H9 (cell line): ENCODE measurements around the gene PCDHGC3. TPM values are rescaled to one million over a fixed set of nuclear protein-coding genes. Genes with fewer than 3 reads are reported as not detected.

Experiments used
- DNase-seq: peaks from one replicate; pipeline ENCODE4 v3.0.0-alpha.2; 2017
- H2AFZ ChIP-seq: one replicate; pipeline ENCODE4 v1.6.1; 2013; ENCODE audit warnings: mild to moderate bottlenecking, low read length, control low read depth, moderate library complexity
- H2AK5ac ChIP-seq: 2 replicates; pipeline ENCODE4 v1.6.1; 2013; ENCODE audit warnings: low read length, control low read depth, mixed read lengths; ENCODE audit not compliant: insufficient read length
- H2BK120ac ChIP-seq: one replicate; pipeline ENCODE4 v1.6.1; 2013; ENCODE audit warnings: low read depth, mild to moderate bottlenecking, low read length, control low read depth, inconsistent platforms; ENCODE audit not compliant: poor library complexity, severe bottlenecking
- H2BK12ac ChIP-seq: 2 replicates; pipeline ENCODE4 v1.6.1; 2013; ENCODE audit warnings: low read length, control low read depth, mixed read lengths, low read depth; ENCODE audit not compliant: insufficient read length
- H2BK15ac ChIP-seq: 2 replicates; pipeline ENCODE4 v1.6.1; 2013; ENCODE audit warnings: low read depth, low read length, control low read depth
- H2BK20ac ChIP-seq: one replicate; pipeline ENCODE4 v1.6.1; 2013; ENCODE audit warnings: low read depth, mild to moderate bottlenecking, low read length, control low read depth, inconsistent platforms; ENCODE audit not compliant: poor library complexity, severe bottlenecking
- H2BK5ac ChIP-seq: 2 replicates; pipeline ENCODE4 v1.6.1; 2013; ENCODE audit warnings: low read length, control low read depth, mixed read lengths; ENCODE audit not compliant: insufficient read length
- H3K14ac ChIP-seq: 2 replicates; pipeline ENCODE4 v1.6.1; 2013; ENCODE audit warnings: low read length, control low read depth; ENCODE audit not compliant: insufficient read depth
- H3K18ac ChIP-seq: 2 replicates; pipeline ENCODE4 v1.6.1; 2013; ENCODE audit warnings: low read depth, mild to moderate bottlenecking, mixed read lengths, low read length, control low read depth; ENCODE audit not compliant: insufficient read length
- H3K23ac ChIP-seq: 2 replicates; pipeline ENCODE4 v1.6.1; 2013; ENCODE audit warnings: low read length, control low read depth, mixed read lengths, low read depth; ENCODE audit not compliant: insufficient read length
- H3K23me2 ChIP-seq: 2 replicates; pipeline ENCODE4 v1.6.1; 2013; ENCODE audit warnings: low read depth, mild to moderate bottlenecking, mixed read lengths, low read length, control low read depth; ENCODE audit not compliant: insufficient read length, poor library complexity, severe bottlenecking
- H3K27ac ChIP-seq: 2 replicates; pipeline ENCODE4 v1.5.1; 2013; ENCODE audit warnings: low read length, control low read depth, mixed read lengths, low read depth; ENCODE audit not compliant: insufficient read length
- H3K27me3 ChIP-seq: 2 replicates; pipeline ENCODE4 v1.6.1; 2013; ENCODE audit warnings: low read length, control low read depth, inconsistent platforms; ENCODE audit not compliant: insufficient read depth
- H3K4ac ChIP-seq: 2 replicates; pipeline ENCODE4 v1.6.1; 2013; ENCODE audit warnings: low read depth, mild to moderate bottlenecking, control low read depth, inconsistent platforms, low read length, moderate library complexity
- H3K4me1 ChIP-seq: 2 replicates; pipeline ENCODE4 v1.6.1; 2013; ENCODE audit warnings: low read length, control low read depth, inconsistent platforms; ENCODE audit not compliant: insufficient read depth
- H3K4me2 ChIP-seq: 2 replicates; pipeline ENCODE4 v1.6.1; 2013; ENCODE audit warnings: low read length, control low read depth, mixed read lengths; ENCODE audit not compliant: insufficient read length, insufficient read depth
- H3K56ac ChIP-seq: 2 replicates; pipeline ENCODE4 v1.6.1; 2013; ENCODE audit warnings: low read depth, mild to moderate bottlenecking, mixed read lengths, low read length, control low read depth; ENCODE audit not compliant: insufficient read length
- H3K79me1 ChIP-seq: 2 replicates; pipeline ENCODE4 v1.6.1; 2013; ENCODE audit warnings: low read depth, mild to moderate bottlenecking, moderate library complexity, low read length, control low read depth, inconsistent platforms; ENCODE audit not compliant: insufficient read depth, poor library complexity, severe bottlenecking
- H3K79me2 ChIP-seq: 2 replicates; pipeline ENCODE4 v1.6.1; 2013; ENCODE audit warnings: low read length, control low read depth, inconsistent platforms; ENCODE audit not compliant: insufficient read depth
- H3K9ac ChIP-seq: 2 replicates; pipeline ENCODE4 v1.6.1; 2013; ENCODE audit warnings: low read length, control low read depth, mixed read lengths; ENCODE audit not compliant: insufficient read length; ENCODE audit errors: extremely low read depth
- H3K9me3 ChIP-seq: one replicate; pipeline ENCODE4 v1.6.1; 2013; ENCODE audit warnings: low read depth, low read length, inconsistent platforms; ENCODE audit not compliant: control insufficient read depth
- H3T11ph ChIP-seq: one replicate; pipeline ENCODE4 v1.6.1; 2013; ENCODE audit warnings: mild to moderate bottlenecking, low read length, control low read depth, inconsistent platforms
- H4K20me1 ChIP-seq: one replicate; pipeline ENCODE4 v1.6.1; 2013; ENCODE audit not compliant: control insufficient read depth, insufficient read length, insufficient read depth
- H4K5ac ChIP-seq: 2 replicates; pipeline ENCODE4 v1.6.1; 2013; ENCODE audit warnings: low read depth, mild to moderate bottlenecking, mixed read lengths, low read length, control low read depth; ENCODE audit not compliant: insufficient read length
- H4K8ac ChIP-seq: replicated peaks from 2 replicates; pipeline ENCODE4 v1.6.1; 2013; ENCODE audit warnings: low read length, control low read depth, mixed read lengths, low read depth; ENCODE audit not compliant: insufficient read length
- H4K91ac ChIP-seq: 2 replicates; pipeline ENCODE4 v1.6.1; 2013; ENCODE audit warnings: low read depth, mild to moderate bottlenecking, moderate library complexity, mixed read lengths, low read length, control low read depth; ENCODE audit not compliant: insufficient read length
- H3K27ac Mint-ChIP-seq, 3 experiments: 2 replicates in 2 of 3; 3 replicates in 1 of 3; pipeline ENCODE4 v1.8.0; 2020 to 2021; ENCODE audit warnings: mixed read lengths in 3 of 3, mild to moderate bottlenecking in 1 of 3, moderate library complexity in 1 of 3
- H3K27me3 Mint-ChIP-seq: 2 replicates; pipeline ENCODE4 v1.8.0; 2021; ENCODE audit warnings: low read depth, mild to moderate bottlenecking, moderate library complexity, mixed read lengths
- H3K36me3 Mint-ChIP-seq, 3 experiments: 2 replicates in 2 of 3; 3 replicates in 1 of 3; pipeline ENCODE4 v1.8.0; 2020 to 2021; ENCODE audit warnings: low read depth in 3 of 3, mixed read lengths in 3 of 3; ENCODE audit not compliant: insufficient read depth in 1 of 3
- H3K4me1 Mint-ChIP-seq, 2 experiments: 2 replicates each; pipeline ENCODE4 v1.8.0; 2020; ENCODE audit warnings: mixed read lengths in 2 of 2
- H3K4me3 Mint-ChIP-seq, 2 experiments: 2 replicates in 1 of 2; 3 replicates in 1 of 2; pipeline ENCODE4 v1.8.0; 2020 to 2021; ENCODE audit warnings: mild to moderate bottlenecking in 2 of 2, mixed read lengths in 2 of 2, moderate library complexity in 1 of 2
- H3K9me3 Mint-ChIP-seq, 2 experiments: 2 replicates in 1 of 2; 3 replicates in 1 of 2; pipeline ENCODE4 v1.8.0; 2020; ENCODE audit warnings: mild to moderate bottlenecking in 2 of 2, mixed read lengths in 2 of 2, moderate library complexity in 1 of 2
- CTCF ChIP-seq: fragments of 200-600 bp; sonication (generic); conservative IDR thresholded peaks from 3 replicates; pipeline ENCODE4 v1.8.0; 2021; ENCODE audit warnings: antibody characterized with exemption, mild to moderate bottlenecking
- WGBS: extraction: QIAGEN DNeasy Blood & Tissue Kit; methylation state at CpG from one replicate; pipeline ENCODE4 v1.1.7; 2013; ENCODE audit warnings: missing lambda C conversion rate, low lambda C conversion rate, mixed read lengths; ENCODE audit not compliant: insufficient read length; ENCODE audit errors: extremely low coverage; 5-methylcytosine and 5-hydroxymethylcytosine counted together
- total RNA-seq: library from RNA; stranded (reverse); gene quantifications from 2 replicates; pipeline ENCODE4 v1.2.1, GENCODE V29; 2021

Gene PCDHGC3
- total RNA-seq, 1 experiment from 2014 or later = 19.8 TPM

DNA sequence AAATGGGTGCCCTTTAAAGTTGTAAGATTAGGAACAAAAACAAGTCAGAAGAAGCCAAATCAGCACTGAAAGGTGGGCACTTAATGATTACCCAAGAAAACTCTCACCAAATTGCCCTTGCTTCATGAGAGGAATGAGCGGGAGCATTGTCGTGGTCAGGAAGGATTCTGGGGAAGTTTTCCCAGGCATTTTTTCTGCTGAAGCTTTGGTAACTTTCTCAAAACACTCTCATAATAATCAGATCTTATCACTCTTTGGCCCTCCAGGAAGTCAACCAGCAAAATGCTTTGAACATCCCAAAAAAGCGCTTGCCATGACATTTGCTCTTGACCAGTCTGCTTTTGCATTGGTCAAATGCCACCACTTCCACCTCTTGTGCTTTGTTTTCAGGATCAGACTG lies 10.4 kb upstream of the PCDHGC3 start:
- no peaks in the 10 kb centered on the region for H3K4me1 ChIP-seq
- Mint-ChIP-seq H3K9me3 (no peaks in the 10 kb centered on the region), H3K27me3 (no peaks in the 10 kb centered on the region), H3K27ac (no peak overlapping the region), H3K4me1 (no peaks in the 10 kb centered on the region), H3K4me3 (no peak overlapping the region), H3K36me3 (no peaks in the 10 kb centered on the region)
- H4K8ac ChIP-seq = no peak overlapping the region
- no peaks in the 10 kb centered on the region for H4K20me1 ChIP-seq
- no peak for DNase-seq
- no peak overlapping the region for H4K5ac ChIP-seq
- H2BK20ac ChIP-seq = no peak overlapping the region
- no peaks in the 10 kb centered on the region for H3K27me3 ChIP-seq
- no peaks in the 10 kb centered on the region for H3K23me2 ChIP-seq
- H3K9ac ChIP-seq = no peak overlapping the region
- no peak overlapping the region for H2AFZ ChIP-seq
- H2BK12ac ChIP-seq = no peak overlapping the region
- no peak overlapping the region for H2AK5ac ChIP-seq
- no peak overlapping the region for H3T11ph ChIP-seq
- no peak overlapping the region for H2BK5ac ChIP-seq
- no peak overlapping the region for H3K27ac ChIP-seq
- H3K4me2 ChIP-seq = no peak overlapping the region
- H3K4ac ChIP-seq = no peak overlapping the region
- no peaks in the 10 kb centered on the region for H3K9me3 ChIP-seq
- H3K79me2 ChIP-seq = no peaks in the 10 kb centered on the region
- H2BK120ac ChIP-seq = no peak overlapping the region
- no peak overlapping the region for H2BK15ac ChIP-seq
- no peaks in the 10 kb centered on the region for H3K79me1 ChIP-seq
- no peak overlapping the region for H3K14ac ChIP-seq
- no peak for TF ChIP-seq CTCF
- no peak overlapping the region for H3K18ac ChIP-seq
- H3K23ac ChIP-seq = no peak overlapping the region
- no CpG with 5 or more reads among the region's 3 CpGs for WGBS
- no peak overlapping the region for H3K56ac ChIP-seq
- H4K91ac ChIP-seq = no peak overlapping the region
